IPS-15b (cell line): ENCODE data around the gene ANKRD13C.

ENCODE experiments used
- H3K27me3 ChIP-seq: one replicate; pipeline ENCODE4 v1.6.1; 2013; ENCODE audit warnings: low read length; ENCODE audit not compliant: control insufficient read depth, insufficient read depth
- H3K36me3 ChIP-seq: one replicate; pipeline ENCODE4 v1.6.1; 2013; ENCODE audit warnings: low read length; ENCODE audit not compliant: control insufficient read depth, insufficient read depth
- H3K4me1 ChIP-seq: one replicate; pipeline ENCODE4 v1.6.1; 2013; ENCODE audit warnings: mild to moderate bottlenecking, low read length; ENCODE audit not compliant: control insufficient read depth, insufficient read depth
- H3K4me3 ChIP-seq: one replicate; pipeline ENCODE4 v1.5.1; 2013; ENCODE audit warnings: low read depth, low read length
- H3K9ac ChIP-seq: one replicate; pipeline ENCODE4 v1.6.1; 2013; ENCODE audit warnings: low read depth, mild to moderate bottlenecking, low read length
- H3K9me3 ChIP-seq: one replicate; pipeline ENCODE4 v1.6.1; 2013; ENCODE audit warnings: mild to moderate bottlenecking, low read length; ENCODE audit not compliant: control insufficient read depth, insufficient read depth

ANKRD13C gene

DNA sequence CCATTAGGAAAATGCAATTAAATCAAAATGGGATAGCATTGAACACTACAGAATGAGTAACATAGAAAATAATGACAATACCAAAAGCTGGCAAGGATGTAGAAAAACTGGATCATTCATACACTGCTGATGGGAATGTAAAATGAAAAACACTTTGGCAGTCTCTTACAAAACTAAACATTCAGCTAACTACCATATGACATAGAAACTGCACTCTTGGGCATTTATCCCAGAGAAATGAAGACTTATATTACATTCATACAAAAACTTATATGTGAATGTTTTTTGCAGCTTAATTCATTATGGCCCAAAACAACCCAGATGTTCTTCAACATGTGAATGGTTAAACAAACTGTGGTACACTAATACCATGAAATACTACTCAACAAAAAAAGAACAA lies 66.4 kb downstream of the ANKRD13C start:
- no peak overlapping the region for H3K4me3 ChIP-seq
- H3K27me3 ChIP-seq = no peaks in the 10 kb centered on the region
- peaks cover under 1% of the 10 kb centered on the region for H3K36me3 ChIP-seq
- H3K9me3 ChIP-seq = no peaks in the 10 kb centered on the region
- no peaks in the 10 kb centered on the region for H3K4me1 ChIP-seq
- no peak overlapping the region for H3K9ac ChIP-seq

DNA sequence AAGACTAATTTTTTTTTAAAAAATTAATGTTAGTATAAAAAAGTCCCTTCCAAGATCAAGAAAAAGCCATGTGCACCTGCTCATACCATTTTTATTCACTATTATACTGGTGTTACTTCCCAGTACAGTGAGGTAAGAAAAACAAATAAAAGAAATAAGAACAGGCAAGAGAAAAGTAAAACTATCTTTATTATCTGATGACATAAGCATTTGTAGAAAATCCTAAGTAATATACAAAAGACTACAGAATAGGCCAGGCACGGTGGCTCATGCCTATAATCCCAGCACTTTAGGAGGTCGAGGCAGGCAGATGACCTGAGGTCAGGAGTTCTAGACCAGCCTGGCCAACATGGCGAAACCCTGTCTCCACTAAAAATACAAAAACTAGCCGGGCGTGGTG lies 68.1 kb downstream of the ANKRD13C start:
- no peaks in the 10 kb centered on the region for H3K4me1 ChIP-seq
- H3K36me3 ChIP-seq = no peaks in the 10 kb centered on the region
- H3K4me3 ChIP-seq = no peak overlapping the region
- no peaks in the 10 kb centered on the region for H3K9me3 ChIP-seq
- H3K9ac ChIP-seq = no peak overlapping the region
- no peaks in the 10 kb centered on the region for H3K27me3 ChIP-seq

DNA sequence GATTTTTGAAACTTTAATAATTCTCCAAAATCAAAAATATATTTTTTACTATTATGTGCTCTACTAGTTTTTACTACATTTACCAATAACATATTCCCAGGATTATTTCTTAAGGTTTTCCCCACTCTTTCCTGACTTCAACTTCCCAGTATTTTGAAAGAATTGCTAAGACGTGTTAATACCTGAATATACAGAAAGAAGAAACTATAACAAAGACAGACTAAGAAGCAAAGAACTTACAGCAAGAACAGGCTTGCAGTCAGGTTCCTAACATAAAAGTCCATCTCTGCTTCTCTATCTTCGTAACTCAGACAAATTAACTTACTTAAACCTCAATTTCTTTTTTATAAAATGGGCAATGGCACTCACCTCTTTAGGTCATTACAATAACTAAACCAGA lies 70.2 kb downstream of the ANKRD13C start:
- no peaks in the 10 kb centered on the region for H3K9me3 ChIP-seq
- H3K27me3 ChIP-seq = no peaks in the 10 kb centered on the region
- no peaks in the 10 kb centered on the region for H3K36me3 ChIP-seq
- no peak overlapping the region for H3K4me3 ChIP-seq
- H3K4me1 ChIP-seq = no peaks in the 10 kb centered on the region
- H3K9ac ChIP-seq = no peak overlapping the region

DNA sequence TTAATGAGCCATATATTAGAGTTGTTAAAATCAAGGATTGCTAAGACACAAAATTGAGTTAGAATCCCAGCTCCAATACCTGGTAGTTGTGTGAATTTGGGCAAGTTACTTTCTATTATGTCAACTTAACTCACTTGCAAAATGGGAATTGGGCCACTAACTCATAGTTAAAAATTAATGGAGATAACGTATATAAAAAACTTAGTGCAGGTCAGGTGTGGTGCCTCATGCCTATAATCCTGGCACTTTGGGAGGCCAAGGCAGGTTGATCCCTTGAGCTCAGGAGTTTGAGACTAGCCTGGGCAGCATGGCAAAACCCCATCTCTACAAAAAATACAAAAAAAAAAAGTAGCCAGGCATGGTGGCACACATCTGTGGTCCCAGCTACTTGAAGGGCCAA lies 75.8 kb downstream of the ANKRD13C start:
- Histone ChIP-seq H3K27me3 (no peaks in the 10 kb centered on the region), H3K9ac (no peak overlapping the region), H3K4me1 (no peaks in the 10 kb centered on the region), H3K36me3 (peaks cover 3% of the 10 kb centered on the region), H3K9me3 (no peaks in the 10 kb centered on the region), H3K4me3 (no peak overlapping the region)

DNA sequence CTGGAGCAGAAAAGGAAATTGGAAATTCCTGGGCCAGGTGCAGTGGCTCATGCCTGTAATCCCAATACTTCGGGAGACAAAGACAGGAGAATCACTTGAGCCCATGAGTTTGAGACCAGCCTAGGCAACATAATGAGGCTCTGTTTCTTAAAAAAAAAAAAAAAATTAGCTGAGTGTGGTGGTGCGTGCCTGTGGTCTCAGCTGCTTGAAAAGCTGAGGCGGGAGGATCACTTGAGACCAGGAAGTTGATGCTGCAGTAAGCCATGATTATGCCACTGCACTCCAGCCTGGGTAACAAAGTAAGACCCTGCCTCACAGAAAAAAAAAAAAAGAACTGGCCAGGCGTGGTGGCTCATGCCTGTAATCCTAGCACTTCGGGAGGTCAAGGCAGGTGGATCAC lies 76.6 kb downstream of the ANKRD13C start:
- H3K9me3 ChIP-seq = no peaks in the 10 kb centered on the region
- H3K4me1 ChIP-seq = no peaks in the 10 kb centered on the region
- no peak overlapping the region for H3K9ac ChIP-seq
- H3K27me3 ChIP-seq = no peaks in the 10 kb centered on the region
- no peak overlapping the region for H3K4me3 ChIP-seq
- H3K36me3 ChIP-seq = peaks cover 3% of the 10 kb centered on the region

DNA sequence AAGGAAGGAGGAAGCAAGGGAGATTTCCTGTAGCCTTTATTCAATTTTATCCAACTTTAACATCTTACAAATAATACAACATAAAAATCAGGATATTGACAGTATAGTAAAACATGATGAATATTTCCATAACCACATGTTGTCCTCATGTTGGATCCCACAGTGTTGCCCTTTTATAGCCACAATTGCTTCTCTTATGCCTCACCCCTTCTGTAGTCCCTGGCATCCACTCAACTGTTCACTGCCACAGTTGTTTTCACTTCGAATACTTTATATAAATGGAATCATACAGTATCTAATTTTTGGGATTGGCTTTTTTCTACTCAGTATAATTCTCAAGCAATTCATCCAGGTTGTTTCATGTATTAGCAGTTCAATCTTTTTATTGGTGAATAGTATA lies 88.6 kb downstream of the ANKRD13C start:
- Histone ChIP-seq H3K9ac (no peak overlapping the region), H3K36me3 (peaks cover 3% of the 10 kb centered on the region), H3K4me3 (no peak overlapping the region), H3K9me3 (no peaks in the 10 kb centered on the region), H3K4me1 (no peaks in the 10 kb centered on the region), H3K27me3 (no peaks in the 10 kb centered on the region)

DNA sequence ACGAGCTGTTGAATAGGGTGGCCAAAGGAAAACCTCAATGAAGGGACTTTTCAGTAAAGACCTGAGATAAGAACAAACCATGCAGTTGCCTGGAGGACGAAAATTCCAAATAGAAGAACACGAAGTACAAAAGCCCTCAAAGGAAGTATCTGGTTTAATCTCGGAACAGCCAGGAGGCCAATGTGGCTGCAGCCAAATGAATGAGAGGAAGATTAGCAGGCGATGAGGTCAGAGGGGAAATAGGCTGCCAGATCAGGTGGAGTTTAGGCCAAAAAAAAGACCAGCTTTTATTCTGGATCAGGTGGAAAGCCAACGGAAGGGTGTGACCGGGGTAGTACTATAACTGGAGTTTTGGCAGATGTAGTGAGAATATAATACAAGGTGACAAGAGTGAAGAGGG lies 89.7 kb downstream of the ANKRD13C start:
- no peaks in the 10 kb centered on the region for H3K27me3 ChIP-seq
- no peak overlapping the region for H3K9ac ChIP-seq
- no peaks in the 10 kb centered on the region for H3K4me1 ChIP-seq
- H3K36me3 ChIP-seq = peaks cover 3% of the 10 kb centered on the region
- no peaks in the 10 kb centered on the region for H3K9me3 ChIP-seq
- H3K4me3 ChIP-seq = no peak overlapping the region

DNA sequence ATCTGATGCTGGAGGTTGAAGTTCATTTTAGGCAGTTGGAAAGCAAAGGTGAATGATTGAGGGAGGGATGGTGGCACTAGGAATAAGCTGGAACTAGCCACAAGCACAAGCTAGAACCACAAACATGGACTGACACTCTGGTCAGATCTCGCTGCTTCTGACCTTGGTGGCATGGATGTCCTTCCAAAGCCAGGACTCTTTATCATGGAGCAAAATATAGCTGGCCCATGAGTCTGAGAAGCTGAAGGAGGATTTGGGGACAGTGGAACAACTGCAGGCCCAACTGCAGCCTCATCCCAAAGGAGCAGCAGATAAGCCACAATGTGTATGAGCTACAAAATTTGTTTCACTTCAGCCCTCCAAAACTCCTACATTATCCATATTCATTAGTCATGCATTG lies 97.9 kb downstream of the ANKRD13C start:
- no peak overlapping the region for H3K9ac ChIP-seq
- H3K4me3 ChIP-seq = no peak overlapping the region
- H3K4me1 ChIP-seq = no peaks in the 10 kb centered on the region
- H3K36me3 ChIP-seq = peaks cover 4% of the 10 kb centered on the region
- H3K9me3 ChIP-seq = no peaks in the 10 kb centered on the region
- H3K27me3 ChIP-seq = no peaks in the 10 kb centered on the region

DNA sequence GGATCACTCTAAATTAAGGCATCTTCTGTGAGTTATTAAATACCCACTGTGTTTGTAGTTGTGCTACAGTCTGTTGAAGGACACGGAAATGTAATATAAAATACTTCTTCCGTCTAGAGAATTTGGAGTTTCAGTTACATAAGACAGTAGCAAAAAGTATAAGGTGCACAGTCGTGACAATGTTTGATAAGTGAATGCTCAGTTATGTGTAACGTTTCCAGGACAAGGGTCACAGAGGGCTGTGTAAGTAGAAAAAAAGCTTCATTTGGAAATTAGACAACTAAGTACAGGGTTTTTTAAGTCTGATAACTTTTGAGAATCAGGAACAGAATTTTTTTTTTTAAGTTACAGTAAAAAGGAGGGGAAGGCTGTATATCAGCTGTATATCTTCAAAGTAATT lies 105.8 kb downstream of the ANKRD13C start:
- H3K27me3 ChIP-seq = no peaks in the 10 kb centered on the region
- H3K4me3 ChIP-seq = no peak overlapping the region
- peaks cover 23% of the 10 kb centered on the region for H3K36me3 ChIP-seq
- H3K9me3 ChIP-seq = no peaks in the 10 kb centered on the region
- H3K4me1 ChIP-seq = no peaks in the 10 kb centered on the region
- no peak overlapping the region for H3K9ac ChIP-seq

DNA sequence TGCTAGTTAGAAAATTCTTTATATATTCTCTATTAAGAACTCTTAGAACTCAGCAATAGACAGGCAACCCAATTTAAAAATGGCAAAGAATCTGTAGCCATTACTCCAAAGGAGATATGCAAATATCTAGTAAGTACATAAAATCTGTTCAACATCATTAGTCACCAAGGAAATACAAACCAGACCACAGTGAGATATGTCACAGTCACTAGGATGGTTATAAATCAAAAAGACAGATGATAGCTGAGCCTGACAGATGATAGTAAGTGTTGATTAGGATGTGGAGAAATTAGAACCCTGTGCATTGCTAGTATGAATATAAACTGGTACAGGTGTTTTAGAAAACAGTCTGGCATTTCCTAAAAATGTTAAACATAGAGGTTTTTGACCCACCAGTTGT lies 106.8 kb downstream of the ANKRD13C start:
- peaks cover 28% of the 10 kb centered on the region for H3K36me3 ChIP-seq

DNA sequence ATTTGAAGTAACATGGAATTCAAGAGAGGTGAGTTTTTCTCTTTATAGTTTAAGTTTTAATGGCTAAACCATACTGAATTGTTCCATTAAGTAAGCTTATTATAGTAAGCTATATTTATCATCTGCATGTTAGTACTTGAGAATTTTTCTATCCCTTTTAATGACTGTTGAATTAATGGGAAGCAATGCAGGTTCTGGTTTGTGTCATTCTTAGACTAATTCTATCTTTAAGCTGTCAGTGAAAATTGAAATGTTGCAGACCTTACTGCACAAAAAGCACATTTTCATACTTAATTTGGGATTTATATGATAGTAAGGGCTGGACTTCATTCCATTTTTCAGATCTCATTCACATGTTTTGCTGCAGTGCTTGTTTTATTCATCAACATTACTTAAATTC lies 107.4 kb downstream of the ANKRD13C start:
- H3K4me1 ChIP-seq = no peaks in the 10 kb centered on the region
- peaks cover 32% of the 10 kb centered on the region for H3K36me3 ChIP-seq
- H3K4me3 ChIP-seq = no peak overlapping the region
- no peaks in the 10 kb centered on the region for H3K27me3 ChIP-seq
- no peak overlapping the region for H3K9ac ChIP-seq
- H3K9me3 ChIP-seq = no peaks in the 10 kb centered on the region

More for the DNA sequence above, 106.8 kb downstream of the ANKRD13C start:
- no peaks in the 10 kb centered on the region for H3K4me1 ChIP-seq
- no peaks in the 10 kb centered on the region for H3K9me3 ChIP-seq
- no peak overlapping the region for H3K4me3 ChIP-seq
- H3K9ac ChIP-seq = no peak overlapping the region
- no peaks in the 10 kb centered on the region for H3K27me3 ChIP-seq

DNA sequence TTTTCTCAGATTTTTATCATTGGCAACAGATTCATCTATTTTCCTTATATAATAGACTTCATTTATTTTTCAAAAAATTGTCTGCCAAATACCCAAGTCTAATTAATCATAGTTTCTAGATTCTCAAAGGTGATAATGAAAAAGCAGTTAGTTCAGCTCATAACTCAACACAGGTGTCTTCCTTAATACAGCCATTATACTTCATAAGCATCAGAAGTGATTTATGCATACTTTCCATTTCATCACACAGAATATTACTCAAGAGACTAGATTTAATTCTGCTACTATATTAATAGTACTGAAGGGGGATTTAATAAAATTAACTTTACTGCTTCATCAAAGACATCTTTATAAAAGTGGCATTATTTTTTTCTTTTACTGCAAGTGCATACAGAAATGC lies 114.6 kb downstream of the ANKRD13C start:
- Histone ChIP-seq H3K9me3 (no peaks in the 10 kb centered on the region), H3K4me3 (no peak overlapping the region), H3K36me3 (peaks cover 48% of the 10 kb centered on the region), H3K4me1 (no peaks in the 10 kb centered on the region), H3K9ac (no peak overlapping the region), H3K27me3 (no peaks in the 10 kb centered on the region)

DNA sequence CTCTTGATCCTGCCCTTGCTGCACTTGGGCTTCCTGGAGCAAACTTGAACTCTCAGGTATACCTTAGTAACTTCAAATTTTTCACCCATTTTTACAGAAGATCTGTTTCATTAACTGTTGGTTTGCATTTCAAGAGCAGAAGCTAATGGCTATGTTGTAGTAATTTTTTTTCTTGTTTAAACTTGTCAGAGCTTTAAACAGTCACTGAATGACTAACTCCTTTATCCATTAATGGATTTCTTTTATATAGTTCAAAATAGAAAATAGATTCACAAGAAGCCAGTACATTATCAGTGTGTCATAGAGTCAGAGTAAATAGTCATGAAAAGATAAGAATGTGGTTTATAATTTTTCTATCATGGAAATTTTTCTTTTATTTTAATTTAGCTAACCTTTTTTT lies 119.8 kb downstream of the ANKRD13C start:
- no peaks in the 10 kb centered on the region for H3K4me1 ChIP-seq

More for the DNA sequence above, 119.8 kb downstream of the ANKRD13C start:
- H3K9me3 ChIP-seq = no peaks in the 10 kb centered on the region
- H3K4me3 ChIP-seq = no peak overlapping the region
- no peaks in the 10 kb centered on the region for H3K27me3 ChIP-seq
- no peak overlapping the region for H3K9ac ChIP-seq
- H3K36me3 ChIP-seq = peaks cover 37% of the 10 kb centered on the region
